AML-193 (cell line): ENCODE results near the gene UBL4A.
A peak's percentile ranks its signal among the peaks of the same experiment; 100 is the strongest.

Source experiments
- DNase-seq, 2 experiments: peaks; one replicate each; lab custom pipeline; 2025; lab: John Stamatoyannopoulos, UW

Gene UBL4A

GRCh38 chrX:154481911-154482601 lies 4.4 kb downstream of the UBL4A start:
- DNase-seq = no peak

GRCh38 chrX:154481195-154481594 lies 5.2 kb downstream of the UBL4A start:
- DNase-seq = no peak

GRCh38 chrX:154478728-154479622 lies 7.4 kb downstream of the UBL4A start, which contains the start of gene LAGE3:
Gene LAGE3, minus strand, starts transcription at chrX:154479281. Its CDS starts 366 bp downstream, at chrX:154478915.
- peak; percentile 67 to 68 for DNase-seq

- DNase-seq = no peak
Measured at GRCh38 chrX:154477891-154478477, 8.4 kb downstream of the UBL4A start.

GRCh38 chrX:154476821-154477220 lies 9.6 kb downstream of the UBL4A start:
- DNase-seq = no peak

GRCh38 chrX:154473683-154474082 lies 12.7 kb downstream of the UBL4A start:
- DNase-seq = no peak

- no peak for DNase-seq
Measured at GRCh38 chrX:154472685-154473632, 13.5 kb downstream of the UBL4A start.

- no peak for DNase-seq
Measured at GRCh38 chrX:154471839-154472684, 14.4 kb downstream of the UBL4A start.

- DNase-seq = no peak
Measured at GRCh38 chrX:154470914-154471568, 15.4 kb downstream of the UBL4A start.

GRCh38 chrX:154470434-154470833 lies 16.0 kb downstream of the UBL4A start:
- DNase-seq = no peak

GRCh38 chrX:154469880-154470279 lies 16.5 kb downstream of the UBL4A start:
- DNase-seq = no peak

- DNase-seq = no peak
Measured at GRCh38 chrX:154469114-154469513, 17.3 kb downstream of the UBL4A start.

GRCh38 chrX:154468217-154468616 lies 18.2 kb downstream of the UBL4A start:
- no peak for DNase-seq

GRCh38 chrX:154467556-154467955 lies 18.9 kb downstream of the UBL4A start:
- no peak for DNase-seq

GRCh38 chrX:154466907-154467306 lies 19.5 kb downstream of the UBL4A start:
- DNase-seq = no peak

- no peak for DNase-seq
Measured at GRCh38 chrX:154466036-154466435, 20.4 kb downstream of the UBL4A start.

- DNase-seq = no peak
Measured at GRCh38 chrX:154465601-154466000, 20.8 kb downstream of the UBL4A start.

GRCh38 chrX:154464806-154465365 lies 21.5 kb downstream of the UBL4A start:
- no peak for DNase-seq

- no peak for DNase-seq
Measured at GRCh38 chrX:154463611-154464220, 22.7 kb downstream of the UBL4A start.
